IPS-15b (cell line): Measurements from ENCODE around the gene C16orf86.

Source experiments
- H3K27me3 ChIP-seq: one replicate; pipeline ENCODE4 v1.6.1; 2013; ENCODE audit warnings: low read length; ENCODE audit not compliant: control insufficient read depth, insufficient read depth
- H3K36me3 ChIP-seq: one replicate; pipeline ENCODE4 v1.6.1; 2013; ENCODE audit warnings: low read length; ENCODE audit not compliant: control insufficient read depth, insufficient read depth
- H3K4me1 ChIP-seq: one replicate; pipeline ENCODE4 v1.6.1; 2013; ENCODE audit warnings: mild to moderate bottlenecking, low read length; ENCODE audit not compliant: control insufficient read depth, insufficient read depth
- H3K4me3 ChIP-seq: one replicate; pipeline ENCODE4 v1.5.1; 2013; ENCODE audit warnings: low read depth, low read length
- H3K9ac ChIP-seq: one replicate; pipeline ENCODE4 v1.6.1; 2013; ENCODE audit warnings: low read depth, mild to moderate bottlenecking, low read length
- H3K9me3 ChIP-seq: one replicate; pipeline ENCODE4 v1.6.1; 2013; ENCODE audit warnings: mild to moderate bottlenecking, low read length; ENCODE audit not compliant: control insufficient read depth, insufficient read depth

C16orf86 gene

DNA sequence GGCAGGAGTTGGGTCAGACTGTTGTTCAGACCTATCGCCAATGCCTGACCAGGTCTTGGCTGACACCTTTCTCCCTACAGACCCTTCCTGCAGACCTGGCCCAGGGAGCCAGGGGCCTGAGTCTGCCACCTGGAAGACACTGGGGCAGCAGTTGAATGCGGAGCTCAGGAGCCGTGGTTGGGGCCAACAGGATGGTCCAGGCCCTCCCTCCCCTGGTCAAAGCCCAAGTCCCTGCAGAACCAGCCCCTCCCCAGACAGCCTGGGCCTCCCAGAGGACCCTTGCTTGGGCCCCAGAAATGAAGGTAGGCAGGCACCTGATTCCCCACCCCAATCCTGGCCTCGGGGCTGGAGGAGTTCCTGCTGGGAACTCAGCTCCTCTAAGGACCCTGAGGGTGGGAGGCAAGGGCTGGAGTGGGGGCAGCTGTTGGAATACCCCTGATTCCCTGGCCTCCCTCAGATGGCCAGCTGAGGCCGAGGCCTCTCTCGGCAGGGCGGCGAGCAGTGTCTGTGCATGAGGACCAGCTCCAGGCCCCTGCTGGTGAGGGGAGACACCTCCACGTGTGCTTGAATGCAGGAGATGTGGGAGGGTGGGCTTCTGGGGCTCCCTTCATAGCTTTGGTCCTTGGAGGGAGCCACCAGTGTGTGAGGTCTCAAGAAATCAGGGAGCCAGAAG lies 10.1 kb upstream of the C16orf86 start:
- Histone ChIP-seq H3K27me3 (peaks cover 3% of the 10 kb centered on the region), H3K9ac (no peak overlapping the region), H3K9me3 (no peaks in the 10 kb centered on the region), H3K4me1 (peaks cover 2% of the 10 kb centered on the region), H3K4me3 (no peak overlapping the region), H3K36me3 (peaks cover 12% of the 10 kb centered on the region)

GRCh38 chr16:67657017-67657608 lies 9.5 kb upstream of the C16orf86 start:
- H3K4me1 ChIP-seq, result peaks cover 4% of the 10 kb centered on the region
- no peak overlapping the region for H3K4me3 ChIP-seq
- H3K9ac ChIP-seq, result no peak overlapping the region
- peaks cover 5% of the 10 kb centered on the region for H3K27me3 ChIP-seq
- H3K36me3 ChIP-seq, result peaks cover 12% of the 10 kb centered on the region
- H3K9me3 ChIP-seq, result no peaks in the 10 kb centered on the region

DNA sequence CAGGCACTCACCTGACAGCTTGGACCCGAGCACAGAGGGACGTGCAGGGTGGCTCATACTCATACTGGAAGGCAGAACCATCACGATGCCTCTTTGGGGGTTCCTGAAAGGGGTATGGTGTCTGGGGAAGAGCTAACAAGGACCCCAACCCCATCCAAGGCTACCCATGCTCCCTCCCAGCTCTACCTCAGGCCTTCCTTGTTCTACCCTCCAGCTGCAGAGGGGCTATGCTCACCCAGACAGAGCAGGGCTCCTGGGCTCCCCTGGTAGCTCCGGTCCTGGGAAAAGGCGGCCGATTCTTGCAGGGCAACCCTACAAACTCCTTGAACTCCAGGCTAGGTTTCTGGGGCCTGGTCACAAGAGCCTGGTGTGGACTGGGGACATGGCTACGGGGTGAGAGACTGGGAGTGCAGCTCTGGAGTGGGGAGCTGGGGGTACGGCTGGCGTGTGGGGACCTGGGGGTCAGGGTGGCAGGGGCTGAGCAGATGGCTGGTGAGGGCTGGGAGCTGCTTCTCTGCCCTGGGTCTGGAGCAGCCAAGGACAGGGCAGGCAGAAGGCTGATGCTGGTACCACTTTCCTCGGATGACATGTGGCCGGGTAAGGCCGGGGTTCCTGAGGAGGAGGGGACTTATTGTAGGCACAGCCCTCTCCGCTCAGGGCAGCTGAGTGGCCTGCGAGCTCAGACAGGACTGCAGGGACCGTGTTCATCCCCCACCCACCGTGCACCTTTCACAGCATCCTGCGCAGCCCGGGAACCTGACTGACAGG lies 8.7 kb upstream of the C16orf86 start:
- Histone ChIP-seq H3K9ac (no peak overlapping the region), H3K9me3 (no peaks in the 10 kb centered on the region), H3K4me1 (peaks cover 4% of the 10 kb centered on the region), H3K36me3 (peaks cover 12% of the 10 kb centered on the region), H3K4me3 (no peak overlapping the region), H3K27me3 (peaks cover 5% of the 10 kb centered on the region)

- Histone ChIP-seq H3K4me1 (peaks cover 4% of the 10 kb centered on the region), H3K9ac (no peak overlapping the region), H3K36me3 (peaks cover 12% of the 10 kb centered on the region), H3K9me3 (no peaks in the 10 kb centered on the region), H3K27me3 (peaks cover 5% of the 10 kb centered on the region), H3K4me3 (peak overlapping the region; percentile 99)
Measured at GRCh38 chr16:67658849-67659674, 7.6 kb upstream of the C16orf86 start.

GRCh38 chr16:67659675-67660563 lies 6.7 kb upstream of the C16orf86 start, which contains the start of gene ACD:
Gene ACD, minus strand, starts transcription at chr16:67660260. Its CDS starts 40 bp downstream, at chr16:67660220.
- Histone ChIP-seq H3K36me3 (peaks cover 12% of the 10 kb centered on the region), H3K4me1 (peaks cover 4% of the 10 kb centered on the region), H3K4me3 (peak within 1 kb of the TSS; percentile 99)

GRCh38 chr16:67660564-67661028 lies 6.0 kb upstream of the C16orf86 start, which contains the start of gene PARD6A:
Gene PARD6A, plus strand, starts transcription at chr16:67660960. Its CDS starts 79 bp downstream, at chr16:67661039.
- peaks cover 12% of the 10 kb centered on the region for H3K36me3 ChIP-seq
- H3K4me1 ChIP-seq, result peaks cover 4% of the 10 kb centered on the region
- H3K27me3 ChIP-seq, result peaks cover 6% of the 10 kb centered on the region
- H3K9me3 ChIP-seq, result no peaks in the 10 kb centered on the region
- H3K4me3 ChIP-seq, result peak within 1 kb of the TSS; percentile 99
- peak within 1 kb of the TSS; percentile 76 for H3K9ac ChIP-seq

More at GRCh38 chr16:67659675-67660563, 6.7 kb upstream of the C16orf86 start, which contains the start of gene ACD:
- Histone ChIP-seq H3K27me3 (peaks cover 5% of the 10 kb centered on the region), H3K9ac (peak within 1 kb of the TSS; percentile 76), H3K9me3 (no peaks in the 10 kb centered on the region)

DNA sequence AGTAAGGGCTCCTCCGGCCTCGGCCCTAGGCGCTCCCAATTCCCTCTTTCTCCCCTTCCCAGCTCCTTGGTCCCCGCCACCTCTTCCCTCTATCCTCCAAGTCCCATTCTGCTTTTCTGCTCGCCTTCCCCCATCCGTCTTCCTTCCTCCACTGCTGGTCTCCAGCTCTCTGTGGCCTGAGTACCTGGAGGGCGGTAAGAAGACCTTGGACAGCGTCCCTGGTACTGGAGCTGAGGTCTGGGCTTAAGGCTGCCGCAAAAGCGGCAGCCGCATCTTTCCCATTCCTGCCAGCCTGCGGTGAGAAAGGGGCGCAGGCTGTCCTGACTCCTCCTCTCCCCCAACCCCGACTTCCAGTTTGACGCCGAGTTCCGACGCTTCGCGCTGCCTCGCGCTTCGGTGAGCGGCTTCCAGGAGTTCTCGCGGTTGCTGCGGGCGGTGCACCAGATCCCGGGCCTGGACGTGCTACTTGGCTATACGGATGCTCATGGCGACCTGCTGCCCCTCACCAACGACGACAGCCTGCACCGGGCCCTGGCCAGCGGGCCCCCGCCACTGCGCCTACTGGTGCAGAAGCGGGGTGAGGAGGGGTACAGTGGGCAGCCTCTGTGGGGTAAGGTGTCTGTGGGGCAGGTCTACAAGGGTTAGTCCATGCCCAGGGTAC lies 5.4 kb upstream of the C16orf86 start:
- Histone ChIP-seq H3K9ac (no peak overlapping the region), H3K36me3 (peaks cover 12% of the 10 kb centered on the region), H3K4me3 (peak overlapping the region; percentile 84), H3K4me1 (peaks cover 4% of the 10 kb centered on the region), H3K9me3 (no peaks in the 10 kb centered on the region), H3K27me3 (peaks cover 8% of the 10 kb centered on the region)

GRCh38 chr16:67661886-67662652 lies 4.5 kb upstream of the C16orf86 start:
- H3K4me1 ChIP-seq, result peaks cover 4% of the 10 kb centered on the region
- H3K36me3 ChIP-seq, result peaks cover 9% of the 10 kb centered on the region
- H3K9me3 ChIP-seq, result no peaks in the 10 kb centered on the region
- H3K27me3 ChIP-seq, result peaks cover 8% of the 10 kb centered on the region
- no peak overlapping the region for H3K9ac ChIP-seq
- H3K4me3 ChIP-seq, result peak overlapping the region; percentile 84

DNA sequence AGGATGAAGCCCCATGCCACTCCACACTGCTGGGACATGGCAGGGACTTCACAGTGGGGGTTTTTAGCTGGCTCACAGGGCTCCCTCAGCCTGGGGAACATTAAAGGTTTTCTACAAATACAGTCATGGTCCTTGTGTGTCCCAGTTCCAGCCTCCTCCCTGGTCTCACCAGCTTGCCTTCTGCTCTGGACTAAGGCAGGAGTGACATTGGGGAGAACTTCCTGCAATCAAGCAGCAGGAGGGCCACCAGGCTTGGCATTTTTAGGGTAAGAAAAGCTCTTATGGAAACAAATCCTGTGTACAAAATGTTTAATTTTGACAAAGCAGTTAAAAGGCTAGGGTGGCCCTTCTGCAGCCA lies 4.0 kb upstream of the C16orf86 start:
- Histone ChIP-seq H3K4me1 (peaks cover 7% of the 10 kb centered on the region), H3K9ac (no peak overlapping the region), H3K9me3 (no peaks in the 10 kb centered on the region), H3K36me3 (peaks cover 9% of the 10 kb centered on the region), H3K4me3 (no peak overlapping the region), H3K27me3 (peaks cover 8% of the 10 kb centered on the region)
